Activated T-helper 2 cell treated with anti-CD3 and anti-CD28 coated beads, Interferon-gamma antibody, Interleukin-2, Interleukin-4, amounts not matched to agents 10 μg/mL and 5 μg/mL and 100 μg/mL, durations not matched to agents 14 hours and 24 hours and 36 hours (primary cell): ENCODE results near the gene JAG2. TPM values are rescaled to one million over a fixed set of nuclear protein-coding genes. Genes with fewer than 3 reads are reported as not detected.

ENCODE experiments used
- DNase-seq: peaks from one replicate; pipeline ENCODE4 v3.0.0; 2021; ENCODE audit warnings: low spot score
- H3K27ac Mint-ChIP-seq: one replicate; pipeline ENCODE4 v1.8.0; 2021; ENCODE audit warnings: mixed read lengths
- H3K27me3 Mint-ChIP-seq: one replicate; pipeline ENCODE4 v1.8.0; 2021; ENCODE audit warnings: low read depth, mixed read lengths
- H3K36me3 Mint-ChIP-seq: one replicate; pipeline ENCODE4 v1.8.0; 2021; ENCODE audit warnings: low read depth, mixed read lengths
- H3K4me1 Mint-ChIP-seq: one replicate; pipeline ENCODE4 v1.8.0; 2021; ENCODE audit warnings: low read depth, mixed read lengths
- H3K4me3 Mint-ChIP-seq: one replicate; pipeline ENCODE4 v1.8.0; 2021; ENCODE audit warnings: low read depth, mild to moderate bottlenecking, moderate library complexity, mixed read lengths
- H3K9me3 Mint-ChIP-seq: one replicate; pipeline ENCODE4 v1.8.0; 2021; ENCODE audit warnings: mixed read lengths
- intact Hi-C: fragments of 100-400 bp; cut with micrococcal nuclease; formaldehyde crosslinking; loops from one replicate; pipeline ENCODE4 v1.15.1; 2023
- total RNA-seq: library from RNA; stranded (reverse); gene quantifications from 2 replicates; pipeline ENCODE4 v1.2.3, GENCODE V29; 2022

Gene JAG2
- total RNA-seq, 1 donor from 2014 or later, result 3.2 TPM

DNA sequence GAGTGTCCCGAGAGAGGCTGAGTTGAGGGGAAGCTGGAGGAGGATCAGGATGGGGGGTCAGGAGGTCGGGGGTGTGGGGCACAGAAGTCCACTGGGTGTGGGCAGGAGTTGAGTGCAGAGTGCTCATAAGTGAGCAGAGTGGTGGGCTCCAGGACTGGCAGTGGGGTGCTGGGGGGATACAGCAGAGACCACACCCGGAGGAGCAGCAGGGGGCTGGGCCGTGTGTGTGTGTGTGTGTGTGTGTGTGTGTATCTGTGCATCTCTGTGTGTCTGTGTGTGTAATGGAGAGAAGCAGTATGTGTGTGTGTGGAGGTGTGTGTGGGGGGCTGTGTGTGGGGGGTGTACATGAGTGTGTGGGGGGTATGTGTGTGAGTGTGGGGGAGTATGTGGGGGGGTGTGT, 17.4 kb upstream of the JAG2 start:
- Mint-ChIP-seq H3K36me3 (no peaks in the 10 kb centered on the region), H3K4me1 (no peaks in the 10 kb centered on the region), H3K27ac (no peak overlapping the region), H3K9me3 (no peaks in the 10 kb centered on the region), H3K27me3 (no peaks in the 10 kb centered on the region), H3K4me3 (no peak overlapping the region)
- DNase-seq, result no peak
- intact Hi-C loops, result no loop called here

DNA sequence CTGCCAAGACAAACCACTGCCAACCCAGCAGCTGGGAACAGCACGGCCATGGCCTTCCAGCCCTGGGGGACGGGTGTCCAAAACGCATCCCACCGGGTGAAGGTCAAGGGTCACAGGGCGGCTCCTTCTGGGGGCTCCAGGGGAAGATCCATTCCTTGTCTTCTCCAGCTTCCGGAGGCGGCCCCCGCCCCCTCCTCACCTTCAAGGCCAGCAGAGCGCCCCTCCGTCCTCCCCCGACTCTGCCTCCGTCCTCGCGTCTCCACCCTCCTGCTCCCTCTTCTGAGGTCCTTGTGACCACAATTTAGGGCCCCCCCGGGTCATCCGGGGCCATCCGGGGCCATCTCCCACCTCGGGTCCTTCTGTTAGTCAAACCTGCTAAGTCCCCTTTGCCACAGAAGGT, 16.4 kb upstream of the JAG2 start:
- H3K4me3 Mint-ChIP-seq, result no peak overlapping the region
- no peak for DNase-seq
- peaks cover under 1% of the 10 kb centered on the region for H3K27me3 Mint-ChIP-seq
- no peaks in the 10 kb centered on the region for H3K9me3 Mint-ChIP-seq
- H3K4me1 Mint-ChIP-seq, result no peaks in the 10 kb centered on the region
- H3K36me3 Mint-ChIP-seq, result no peaks in the 10 kb centered on the region
- intact Hi-C loops, result no loop called here
- no peak overlapping the region for H3K27ac Mint-ChIP-seq

DNA sequence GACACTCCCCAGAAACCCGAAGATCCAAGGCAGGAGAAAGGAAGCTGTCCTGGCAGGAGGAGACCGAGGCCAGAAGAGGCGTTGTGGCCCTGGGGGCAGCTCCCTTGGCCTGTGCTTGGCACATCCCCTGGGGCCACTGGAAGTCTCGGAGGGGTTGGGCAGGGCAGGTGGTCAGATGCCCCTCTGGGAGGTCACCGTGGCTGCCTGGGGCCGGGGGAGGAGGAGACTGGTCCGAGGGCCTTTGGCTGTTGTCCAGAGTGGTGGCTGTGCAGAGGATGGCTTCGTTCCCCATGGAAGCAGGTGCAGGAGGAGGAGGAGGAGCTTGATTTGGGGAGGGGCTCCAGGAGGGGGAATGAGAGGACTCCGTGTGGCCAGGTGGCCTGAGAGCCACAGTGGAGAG, 15.9 kb upstream of the JAG2 start:
- no peaks in the 10 kb centered on the region for H3K36me3 Mint-ChIP-seq
- H3K9me3 Mint-ChIP-seq, result no peaks in the 10 kb centered on the region
- H3K27me3 Mint-ChIP-seq, result peaks cover 4% of the 10 kb centered on the region
- H3K4me1 Mint-ChIP-seq, result no peaks in the 10 kb centered on the region
- H3K4me3 Mint-ChIP-seq, result no peak overlapping the region
- H3K27ac Mint-ChIP-seq, result no peak overlapping the region
- intact Hi-C loops, result no loop called here
- no peak for DNase-seq

DNA sequence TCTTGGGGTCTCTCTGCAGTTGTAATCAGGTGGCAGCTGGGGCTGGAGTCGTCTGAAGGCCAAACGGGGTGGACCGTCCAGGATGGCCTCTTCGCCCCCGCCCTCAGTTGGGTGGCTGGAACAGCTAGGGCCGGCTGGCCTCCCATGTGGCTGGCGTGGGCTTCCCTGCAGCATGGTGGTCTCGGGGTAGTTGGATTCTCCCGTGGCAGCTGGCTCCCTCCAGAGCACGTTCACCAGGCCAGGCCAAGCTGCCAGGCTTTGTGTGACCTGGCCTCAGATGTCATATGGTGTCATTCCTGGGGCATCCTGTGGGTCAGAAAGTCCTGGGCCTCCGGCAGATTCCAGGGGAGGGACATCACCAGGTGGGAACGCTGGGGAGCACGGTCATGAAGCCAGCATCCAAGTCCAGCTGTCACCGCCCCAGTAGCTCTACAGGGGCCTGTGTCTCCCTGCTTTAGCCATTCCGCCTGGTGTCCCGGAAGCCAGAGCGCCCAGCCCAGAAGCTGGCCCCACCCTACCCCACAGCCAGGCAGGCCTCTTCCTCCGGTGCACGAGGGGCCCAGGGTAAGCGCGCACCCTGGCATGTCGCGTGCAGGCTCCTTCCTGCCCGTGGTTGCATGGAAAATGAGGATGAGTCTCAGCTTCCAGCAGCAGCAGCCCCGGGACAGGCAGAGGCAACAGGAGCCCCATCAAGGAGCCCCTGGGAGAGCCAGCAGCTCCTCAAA, 13.9 kb upstream of the JAG2 start:
- Mint-ChIP-seq H3K27me3 (peaks cover 4% of the 10 kb centered on the region), H3K4me1 (no peaks in the 10 kb centered on the region), H3K36me3 (no peaks in the 10 kb centered on the region), H3K4me3 (peak overlapping the region; percentile 43), H3K27ac (no peak overlapping the region), H3K9me3 (no peaks in the 10 kb centered on the region)
- no peak for DNase-seq
- intact Hi-C loops, result no loop called here

DNA sequence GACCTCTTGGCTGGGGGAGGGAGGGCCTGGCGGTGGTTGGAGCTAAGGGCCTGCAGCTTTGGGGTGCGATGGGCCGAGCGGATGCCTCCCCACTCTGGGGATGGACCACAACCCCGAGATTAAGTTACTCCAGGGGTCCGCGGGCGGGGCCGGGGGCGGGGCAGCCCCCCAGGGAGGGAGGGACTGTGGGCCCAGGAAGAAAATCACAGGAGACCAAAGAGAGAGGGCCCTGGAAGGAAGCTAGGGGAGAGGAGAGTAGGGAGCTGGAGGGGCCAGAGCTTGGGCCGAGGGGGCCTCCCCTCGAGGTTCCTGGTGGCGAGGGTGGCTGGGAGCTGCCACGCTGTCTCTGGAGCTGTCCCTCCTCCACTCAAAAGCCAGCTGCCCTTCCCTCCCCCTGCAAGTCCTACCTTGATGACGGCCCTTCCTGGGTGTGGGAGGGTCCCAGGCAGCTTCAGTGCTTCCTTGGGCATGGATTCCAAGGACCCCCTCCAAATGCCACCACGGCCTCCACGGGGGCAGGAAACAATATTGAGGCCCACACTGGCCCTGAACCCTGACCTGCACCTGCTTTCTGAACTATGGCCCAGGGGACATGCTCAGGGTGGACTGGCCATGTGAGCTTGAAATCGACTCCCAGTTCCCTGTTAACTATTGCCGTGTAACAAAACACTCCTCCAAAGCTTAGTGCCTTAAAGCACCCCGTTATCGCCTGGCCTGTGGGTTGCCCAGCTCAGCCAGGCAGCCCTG, 13.1 kb upstream of the JAG2 start:
- Mint-ChIP-seq H3K36me3 (no peaks in the 10 kb centered on the region), H3K4me3 (peak overlapping the region; percentile 43), H3K4me1 (no peaks in the 10 kb centered on the region), H3K27ac (no peak overlapping the region), H3K27me3 (peaks cover 4% of the 10 kb centered on the region), H3K9me3 (no peaks in the 10 kb centered on the region)
- DNase-seq, result no peak
- intact Hi-C loops, result loop anchor here (2.0 kb wide), 1 partner anchor 23 kb away; no protein-coding TSS in a partner anchor

DNA sequence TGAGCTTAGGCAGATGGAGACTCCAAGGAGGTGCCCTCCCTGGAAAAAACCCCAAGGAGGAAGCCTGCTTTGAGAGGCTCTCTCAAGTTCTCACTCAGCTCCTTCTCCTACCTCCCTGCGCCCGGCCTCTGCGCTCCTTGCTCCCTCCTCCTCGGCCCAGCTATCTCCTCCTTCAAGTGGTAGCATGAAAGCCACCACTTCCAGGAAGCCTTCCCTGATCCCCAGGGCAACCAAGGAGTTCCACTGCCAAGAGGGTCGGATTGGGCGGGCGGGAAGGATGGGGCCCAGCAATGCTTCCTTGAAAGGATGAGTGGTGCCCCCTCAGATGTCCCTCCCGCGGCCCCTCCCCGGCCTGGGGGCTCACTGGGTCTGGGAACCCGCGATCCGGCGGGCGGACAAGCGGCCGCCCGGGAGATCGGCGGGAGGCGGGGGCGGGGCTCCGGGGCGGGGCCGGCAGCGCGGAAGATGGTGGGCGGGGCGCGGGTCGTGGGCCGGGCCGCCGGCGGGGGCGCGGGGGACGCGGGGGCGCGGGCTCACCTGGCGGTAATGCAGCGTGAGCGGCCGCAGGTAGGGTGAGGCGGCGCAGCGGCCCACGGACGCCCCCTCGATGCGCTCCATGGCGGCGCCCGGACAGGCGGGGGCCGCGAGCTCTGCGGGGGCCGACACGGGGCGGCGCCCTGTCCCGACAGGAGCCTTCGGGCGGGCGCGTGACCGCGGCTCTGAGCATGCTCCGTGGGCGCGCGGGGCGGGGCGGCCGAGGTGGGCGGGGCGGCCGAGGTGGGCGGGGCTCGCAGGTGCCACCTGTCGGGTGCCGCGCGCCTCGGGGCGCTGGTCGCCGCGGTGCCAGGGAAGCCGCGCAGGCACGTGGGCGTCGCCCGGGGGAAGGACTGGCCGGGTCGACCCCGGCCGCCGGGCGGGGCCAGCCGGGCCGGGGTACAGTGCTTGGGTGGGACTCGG, 12.3 kb upstream of the JAG2 start, which contains the start of gene NUDT14:
NUDT14 (minus strand) TSS at position 721 of the 957 bp plus-strand sequence; CDS start at position 618, 103 bp downstream.
- no peaks in the 10 kb centered on the region for H3K9me3 Mint-ChIP-seq
- peak within 1 kb of the TSS; percentile 68 for H3K4me3 Mint-ChIP-seq
- intact Hi-C loops, result loop anchor here (2.0 kb wide), 1 partner anchor 24 kb away; no protein-coding TSS in a partner anchor
- DNase-seq, result peak; percentile 69
- H3K27ac Mint-ChIP-seq, result no peak within 1 kb of the TSS
- H3K27me3 Mint-ChIP-seq, result peaks cover 4% of the 10 kb centered on the region
- no peaks in the 10 kb centered on the region for H3K36me3 Mint-ChIP-seq
- no peaks in the 10 kb centered on the region for H3K4me1 Mint-ChIP-seq

DNA sequence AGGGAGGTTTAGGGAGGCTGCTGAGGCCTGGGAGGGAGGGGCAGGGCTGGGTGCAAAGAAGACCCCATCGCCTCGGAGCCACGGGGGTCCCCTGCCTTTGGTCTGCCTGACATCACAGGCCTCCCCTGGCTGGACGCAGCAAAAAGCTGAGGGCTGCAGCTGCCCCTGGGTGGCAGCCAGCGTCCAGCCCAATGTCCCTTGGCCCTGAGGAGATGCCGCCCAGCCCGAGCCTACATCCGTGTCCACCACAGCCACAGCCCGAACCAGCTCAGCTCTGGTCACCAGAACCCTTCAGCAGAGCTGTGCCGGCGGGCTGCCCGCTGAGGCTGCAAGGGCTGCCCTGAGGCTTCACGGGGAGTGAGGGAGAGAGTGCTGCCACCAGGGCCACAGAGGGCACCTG, 10.6 kb upstream of the JAG2 start:
- H3K36me3 Mint-ChIP-seq, result no peaks in the 10 kb centered on the region
- H3K4me1 Mint-ChIP-seq, result peaks cover 6% of the 10 kb centered on the region
- no peak overlapping the region for H3K4me3 Mint-ChIP-seq
- H3K27me3 Mint-ChIP-seq, result peaks cover 4% of the 10 kb centered on the region
- no peaks in the 10 kb centered on the region for H3K9me3 Mint-ChIP-seq
- no peak overlapping the region for H3K27ac Mint-ChIP-seq
- intact Hi-C loops, result no loop called here
- DNase-seq, result no peak

DNA sequence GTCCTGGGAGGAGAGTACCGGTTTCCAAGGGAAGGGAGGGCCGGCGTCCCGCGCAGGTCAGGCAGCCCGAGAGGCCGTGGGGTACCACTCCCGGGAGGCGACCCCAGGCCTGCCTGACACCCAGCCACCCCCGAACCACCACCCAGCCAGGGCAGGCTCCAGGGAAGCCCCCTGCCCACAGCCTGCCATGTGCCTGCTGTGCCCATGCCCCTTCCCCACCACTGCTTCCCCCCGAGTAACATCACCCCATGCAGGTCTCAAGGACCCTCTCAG, 10.2 kb upstream of the JAG2 start:
- intact Hi-C loops, result no loop called here
- Mint-ChIP-seq H3K36me3 (no peaks in the 10 kb centered on the region), H3K27me3 (peaks cover 4% of the 10 kb centered on the region), H3K4me3 (no peak overlapping the region), H3K9me3 (no peaks in the 10 kb centered on the region), H3K27ac (no peak overlapping the region), H3K4me1 (peaks cover 6% of the 10 kb centered on the region)
- no peak for DNase-seq

DNA sequence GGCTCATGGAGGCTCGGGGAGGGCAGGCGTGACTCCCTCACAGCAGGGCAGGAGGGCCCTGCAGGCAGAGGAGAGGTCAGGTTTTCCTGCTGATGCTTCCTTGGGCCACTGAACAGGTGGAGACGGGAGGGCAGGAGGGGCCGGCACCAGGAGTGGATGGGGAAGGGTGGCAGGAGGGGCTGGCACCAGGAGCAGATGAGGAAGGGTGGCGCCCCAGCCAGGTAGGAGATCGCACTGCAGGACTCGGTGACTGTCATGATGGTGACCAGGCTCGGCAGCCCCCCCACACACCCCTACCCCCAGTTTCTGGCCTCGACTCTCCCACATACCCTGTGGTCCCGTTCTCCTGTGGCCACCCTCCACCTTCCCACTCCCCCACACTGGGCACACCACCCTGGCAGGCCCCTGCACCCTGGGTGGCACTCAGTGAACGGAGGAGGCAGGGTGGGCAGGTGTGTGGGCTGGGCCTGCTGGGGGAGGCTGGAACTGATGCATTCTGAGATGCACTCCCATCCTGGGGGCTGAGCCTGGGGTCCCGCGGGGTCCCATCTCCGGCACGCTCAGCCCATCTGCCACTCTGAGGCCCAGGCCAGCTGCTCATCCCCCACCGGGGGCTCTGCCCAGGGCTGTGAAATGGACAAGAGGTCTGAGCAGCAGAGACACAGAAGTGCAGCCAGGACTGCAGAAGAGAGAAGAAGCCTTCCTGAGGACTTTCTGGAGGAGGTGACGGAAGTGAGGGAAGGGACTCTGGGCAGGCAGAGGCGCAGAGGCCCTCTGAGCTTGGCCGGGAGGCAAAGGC, 9.7 kb upstream of the JAG2 start:
- intact Hi-C loops, result no loop called here
- Mint-ChIP-seq H3K9me3 (no peaks in the 10 kb centered on the region), H3K36me3 (no peaks in the 10 kb centered on the region), H3K27ac (no peak overlapping the region), H3K4me1 (peaks cover 6% of the 10 kb centered on the region), H3K4me3 (no peak overlapping the region), H3K27me3 (peaks cover 4% of the 10 kb centered on the region)
- no peak for DNase-seq

DNA sequence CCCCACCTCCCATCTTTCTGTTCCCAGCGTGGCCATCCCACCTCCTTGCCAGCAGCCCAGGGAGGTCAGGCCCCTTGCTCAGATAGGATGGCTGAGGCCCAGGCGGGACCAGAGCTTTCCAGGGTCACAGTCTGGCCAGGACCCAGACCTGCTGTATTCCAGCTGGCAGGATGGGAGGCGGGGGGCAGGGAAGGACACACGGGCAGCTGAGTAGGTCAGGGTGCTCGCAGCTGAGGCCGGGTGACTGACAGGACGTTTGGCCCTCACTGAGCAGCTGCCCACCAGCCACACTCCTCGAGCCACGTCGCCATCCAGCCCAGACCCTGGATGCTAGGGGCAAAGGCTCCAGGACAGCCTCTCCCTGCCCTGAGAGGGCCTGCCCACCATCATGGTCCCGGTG, 8.5 kb upstream of the JAG2 start:
- Mint-ChIP-seq H3K36me3 (no peaks in the 10 kb centered on the region), H3K4me1 (peaks cover 6% of the 10 kb centered on the region), H3K4me3 (no peak overlapping the region), H3K27ac (no peak overlapping the region), H3K27me3 (peaks cover 4% of the 10 kb centered on the region), H3K9me3 (no peaks in the 10 kb centered on the region)
- DNase-seq, result no peak
- intact Hi-C loops, result no loop called here

DNA sequence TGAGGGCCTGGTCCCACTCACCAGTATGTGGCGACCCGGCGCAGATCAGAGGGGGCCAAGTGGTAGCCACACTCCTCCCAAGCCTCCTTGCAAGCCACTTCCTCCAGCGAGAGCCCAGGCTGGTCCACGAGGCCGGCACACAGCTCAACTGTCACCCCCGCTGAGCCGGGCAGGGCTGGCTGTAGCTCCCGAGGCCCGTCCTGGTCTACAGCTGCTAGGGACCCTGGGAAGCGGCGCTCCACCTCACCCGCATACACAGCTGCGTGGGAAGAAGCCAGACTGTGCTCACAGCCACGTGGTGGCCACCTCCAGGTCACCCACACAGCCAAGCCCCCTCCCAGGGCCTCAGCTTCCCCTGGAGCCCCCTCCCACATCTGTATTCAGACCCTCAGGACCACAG, 7.9 kb upstream of the JAG2 start:
- no peaks in the 10 kb centered on the region for H3K9me3 Mint-ChIP-seq
- no peak overlapping the region for H3K27ac Mint-ChIP-seq
- no peak for DNase-seq
- intact Hi-C loops, result no loop called here
- peaks cover 6% of the 10 kb centered on the region for H3K4me1 Mint-ChIP-seq
- H3K4me3 Mint-ChIP-seq, result no peak overlapping the region
- H3K27me3 Mint-ChIP-seq, result peaks cover 7% of the 10 kb centered on the region
- H3K36me3 Mint-ChIP-seq, result no peaks in the 10 kb centered on the region
